GM23338 (cell line): ENCODE data around the gene TMEM143. TPM values are rescaled to one million over a fixed set of nuclear protein-coding genes. Genes with fewer than 3 reads are reported as not detected.
A peak's percentile ranks its signal among the peaks of the same experiment; 100 is the strongest.

Source experiments
- ATAC-seq: fragments of 200-7000 bp; cut with Tn5 transposase; 3 replicates; pipeline ENCODE4 v1.9.1; 2020
- DNase-seq: peaks from one replicate; pipeline ENCODE4 v3.0.0-alpha.2; 2015; ENCODE audit warnings: low spot score
- H2AFZ ChIP-seq: fragments of 200-600 bp; sonication (generic); 2 replicates; pipeline ENCODE4 v1.8.0; 2016; ENCODE audit warnings: antibody characterized with exemption, mild to moderate bottlenecking, moderate library complexity
- H3F3A ChIP-seq: fragments of 200-600 bp; sonication (generic); replicated peaks from 2 replicates; pipeline ENCODE4 v1.8.0; 2017; ENCODE audit warnings: antibody characterized with exemption, mixed run types, low read depth
- H3K27ac ChIP-seq: fragments of 200-600 bp; sonication (generic); 2 replicates; pipeline ENCODE4 v1.6.1; 2016; ENCODE audit warnings: low read depth
- H3K27me3 ChIP-seq: fragments of 200-600 bp; sonication (generic); 2 replicates; pipeline ENCODE4 v1.8.0; 2016; ENCODE audit warnings: mild to moderate bottlenecking, mixed run types, moderate library complexity; ENCODE audit not compliant: insufficient read depth
- H3K36me3 ChIP-seq: fragments of 200-600 bp; sonication (generic); 2 replicates; pipeline ENCODE4 v1.8.0; 2016; ENCODE audit warnings: mild to moderate bottlenecking; ENCODE audit not compliant: insufficient read depth
- H3K4me1 ChIP-seq: fragments of 200-600 bp; sonication (generic); 2 replicates; pipeline ENCODE4 v1.8.0; 2016; ENCODE audit warnings: mild to moderate bottlenecking, moderate library complexity; ENCODE audit not compliant: insufficient read depth
- H3K4me2 ChIP-seq: fragments of 200-600 bp; sonication (generic); 2 replicates; pipeline ENCODE4 v1.7.1; 2017; ENCODE audit warnings: mixed run types
- H3K4me3 ChIP-seq: fragments of 200-600 bp; sonication (generic); 2 replicates; pipeline ENCODE4 v1.6.1; 2016; ENCODE audit warnings: mixed run types
- H3K79me2 ChIP-seq: fragments of 200-600 bp; sonication (generic); replicated peaks from 2 replicates; pipeline ENCODE4 v1.8.0; 2017; ENCODE audit warnings: mild to moderate bottlenecking; ENCODE audit not compliant: insufficient read depth
- H3K9me2 ChIP-seq: fragments of 200-600 bp; sonication (generic); 2 replicates; pipeline ENCODE4 v1.8.0; 2017; ENCODE audit not compliant: insufficient read depth
- H4K20me1 ChIP-seq: fragments of 200-600 bp; sonication (generic); replicated peaks from 2 replicates; pipeline ENCODE4 v1.8.0; 2017; ENCODE audit warnings: mild to moderate bottlenecking; ENCODE audit not compliant: insufficient read depth
- H3K27ac Mint-ChIP-seq: 2 replicates; pipeline ENCODE4 v1.8.0; 2020; ENCODE audit warnings: inconsistent platforms, mild to moderate bottlenecking, moderate library complexity, mixed read lengths
- H3K27me3 Mint-ChIP-seq: 3 replicates; pipeline ENCODE4 v1.8.0; 2022; ENCODE audit warnings: low read depth, mild to moderate bottlenecking, moderate library complexity, mixed read lengths, inconsistent platforms; ENCODE audit not compliant: insufficient read depth, poor library complexity
- H3K36me3 Mint-ChIP-seq: 3 replicates; pipeline ENCODE4 v1.8.0; 2021; ENCODE audit warnings: low read depth, mild to moderate bottlenecking, inconsistent platforms, moderate library complexity, mixed read lengths
- H3K4me1 Mint-ChIP-seq: 3 replicates; pipeline ENCODE4 v1.8.0; 2020; ENCODE audit warnings: mild to moderate bottlenecking, inconsistent platforms, mixed read lengths
- H3K4me3 Mint-ChIP-seq: 3 replicates; pipeline ENCODE4 v1.8.0; 2021; ENCODE audit warnings: moderate library complexity, mild to moderate bottlenecking, inconsistent platforms, mixed read lengths
- H3K9me3 Mint-ChIP-seq: 3 replicates; pipeline ENCODE4 v1.8.0; 2020; ENCODE audit warnings: moderate library complexity, mild to moderate bottlenecking, inconsistent platforms, mixed read lengths
- CREB1 ChIP-seq: fragments of 250-450 bp; sonication (Bioruptor Pico); IDR thresholded peaks from 2 replicates; pipeline ENCODE4 v1.5.0; 2020; ENCODE audit warnings: low read depth, mild to moderate bottlenecking, moderate library complexity
- EZH2 ChIP-seq: fragments of 200-600 bp; sonication (generic); IDR thresholded peaks from one replicate; pipeline ENCODE4 v1.8.0; 2017; ENCODE audit warnings: antibody characterized with exemption, mild to moderate bottlenecking, low read depth; ENCODE audit not compliant: unreplicated experiment
- EZH2phosphoT487 ChIP-seq: fragments of 200-600 bp; sonication (generic); IDR thresholded peaks from one replicate; pipeline ENCODE4 v1.8.1; 2018; ENCODE audit warnings: antibody characterized with exemption; ENCODE audit not compliant: unreplicated experiment
- NANOG ChIP-seq: IDR thresholded peaks from 2 replicates; pipeline ENCODE4 v1.6.1; 2016; ENCODE audit warnings: antibody characterized with exemption, borderline replicate concordance
- POLR2AphosphoS5 ChIP-seq: IDR thresholded peaks from 2 replicates; pipeline ENCODE4 v1.6.1; 2016; ENCODE audit warnings: antibody characterized with exemption, low read depth
- REST ChIP-seq: IDR thresholded peaks from one replicate; pipeline ENCODE4 v1.6.1; 2018; ENCODE audit warnings: antibody characterized with exemption; ENCODE audit not compliant: unreplicated experiment
- STAT1 ChIP-seq: IDR thresholded peaks from one replicate; pipeline ENCODE4 v1.6.1; 2016; ENCODE audit warnings: antibody characterized with exemption; ENCODE audit not compliant: unreplicated experiment
- ZNF114 ChIP-seq: fragments of 250-450 bp; sonication (Bioruptor Pico); IDR thresholded peaks from 2 replicates; pipeline ENCODE4 v1.5.0; 2020; ENCODE audit warnings: mild to moderate bottlenecking, moderate library complexity
- ZNF331 ChIP-seq: fragments of 250-450 bp; sonication (Bioruptor Pico); IDR thresholded peaks from 2 replicates; pipeline ENCODE4 v1.5.0; 2020; ENCODE audit warnings: low read depth, mild to moderate bottlenecking, moderate library complexity
- long read RNA-seq: library from polyadenylated mRNA; unstranded; transcript quantifications from one replicate; pipeline ENCODE4 v2.0.0, GENCODE V29; 2020; ENCODE audit not compliant: unreplicated experiment
- polyA plus RNA-seq: library from polyadenylated mRNA; unstranded; fragments of >200 nt; fragmentation: Nextera tagmentation; extraction: Ambion mirVana; gene quantifications from 2 replicates; pipeline ENCODE4 v1.2.1, GENCODE V29; 2016
- total RNA-seq: library from RNA; depleted of rRNA; stranded (reverse); fragments of >200 nt; shearing (Covaris generic); gene quantifications from 2 replicates; pipeline ENCODE4 v1.2.3, GENCODE V29; 2014; rRNA removed
- TF ChIP-seq, protein P1 (sequence below): fragments of 250-450 bp; sonication (Bioruptor Pico); IDR thresholded peaks from 2 replicates; pipeline ENCODE4 v1.5.0; 2020; ENCODE audit warnings: mild to moderate bottlenecking, moderate library complexity

The TMEM143 gene
- total RNA-seq (15.0 and 16.6 TPM in 2 replicates), polyA plus RNA-seq (10.0 and 12.8 TPM in 2 replicates)
- long read RNA-seq, partial matches to known transcripts: 1 of 8 reads
- long read RNA-seq, other reads (novel, unspliced or antisense): 1 of 8 reads

DNA sequence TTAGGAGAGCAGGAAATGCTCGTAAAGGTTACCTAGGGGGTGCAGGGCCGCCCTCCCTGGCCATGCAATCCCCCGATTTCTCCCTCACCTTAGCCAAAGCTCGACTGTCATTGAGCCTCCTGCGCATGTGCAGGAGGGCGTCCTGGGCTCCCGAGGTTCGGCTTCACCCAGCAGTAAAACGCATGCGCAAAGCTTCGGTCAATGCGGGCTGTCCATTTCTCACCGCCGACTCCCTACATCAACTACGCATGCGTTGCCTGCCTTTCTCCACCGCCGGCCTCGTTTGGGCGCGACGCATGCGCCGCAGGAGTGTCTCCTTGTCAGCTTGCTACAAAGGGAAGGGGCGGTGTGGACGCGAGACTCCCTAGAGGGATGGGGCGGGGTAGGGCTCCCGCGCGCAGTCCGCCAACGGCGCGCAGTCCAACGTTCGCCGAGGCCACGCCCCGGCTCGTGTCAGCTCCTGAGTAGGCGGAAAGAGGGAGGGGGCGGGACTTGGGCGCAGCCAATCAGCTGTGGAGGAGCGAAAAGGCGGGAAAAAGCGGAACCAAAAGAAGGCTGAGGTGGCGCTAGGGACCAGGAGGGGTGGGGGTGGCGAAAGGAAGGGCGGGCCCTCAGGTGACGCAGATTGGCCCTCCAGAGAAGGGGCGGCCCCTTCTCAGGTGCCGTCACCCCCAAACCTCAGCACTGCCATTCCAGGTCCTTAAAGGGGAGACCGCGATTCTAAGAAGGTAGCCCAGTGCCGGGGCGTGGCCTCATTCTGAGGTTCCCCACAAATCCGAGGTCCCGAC lies at the start of gene TMEM143, which contains the start of gene SYNGR4:
Gene TMEM143 (minus strand): TSS at position 131 of the 788 bp plus-strand sequence. CDS start 20 bp downstream, at position 111.
Gene SYNGR4 (plus strand): TSS at position 558 of the 788 bp plus-strand sequence. CDS start 1,476 bp downstream, outside the sequence.
- Mint-ChIP-seq H3K4me3 (peak within 1 kb of the TSS; percentile 87), H3K27ac (peak within 1 kb of the TSS; percentile 97), H3K4me1 (peaks cover 10% of the 10 kb centered on the region; the same call in 2 of the 3 replicates), H3K36me3 (peaks cover 8% of the 10 kb centered on the region; the same call in 2 of the 3 replicates), H3K9me3 (no peaks in the 10 kb centered on the region; the same call in 2 of the 3 replicates), H3K27me3 (peaks cover 9% of the 10 kb centered on the region)
- Histone ChIP-seq H3K36me3 (no peaks in the 10 kb centered on the region), H3K27ac (peak within 1 kb of the TSS; percentile 96), H3K4me2 (peak within 1 kb of the TSS; percentile 95), H3K9me2 (no peaks in the 10 kb centered on the region), H3K79me2 (no peaks in the 10 kb centered on the region), H3K4me1 (no peaks in the 10 kb centered on the region), H4K20me1 (no peaks in the 10 kb centered on the region), H3K27me3 (no peaks in the 10 kb centered on the region), H3K4me3 (peak within 1 kb of the TSS; percentile 84), H2AFZ (peak within 1 kb of the TSS; percentile 52; the same call in 1 of the 2 replicates), H3F3A (no peaks in the 10 kb centered on the region)
- ATAC-seq: peak; percentile 78
- peak; percentile 100 for DNase-seq
- peak; percentile 66 for TF ChIP-seq CREB1
- TF ChIP-seq POLR2AphosphoS5: peak; percentile 67
- no peak for TF ChIP-seq REST

DNA sequence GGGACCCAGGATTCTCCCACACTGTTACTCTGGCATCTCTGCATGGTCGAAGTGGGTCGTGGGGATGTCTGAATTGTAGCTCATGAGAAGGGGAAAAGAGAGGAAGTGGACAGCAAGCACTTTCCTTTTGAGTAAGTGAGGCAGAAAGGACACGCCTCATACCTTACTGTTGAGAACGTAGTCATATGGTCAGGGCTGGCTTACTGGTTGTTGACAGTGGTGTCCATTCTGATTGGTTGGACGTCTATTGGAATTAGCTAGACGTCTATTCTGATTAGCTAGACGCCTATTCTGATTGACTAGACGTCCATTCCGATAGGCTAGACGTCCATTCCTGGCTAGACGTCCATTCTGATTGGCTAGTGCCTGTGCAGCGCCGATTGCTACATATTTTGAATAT lies 42.1 kb upstream of the TMEM143 start:
- Mint-ChIP-seq H3K4me1 (peaks cover 34% of the 10 kb centered on the region), H3K27me3 (peaks cover 13% of the 10 kb centered on the region), H3K27ac (no peak overlapping the region), H3K9me3 (peaks cover 2% of the 10 kb centered on the region; the same call in 2 of the 3 replicates), H3K36me3 (peaks cover 12% of the 10 kb centered on the region), H3K4me3 (no peak overlapping the region)
- peaks cover 17% of the 10 kb centered on the region for H3F3A ChIP-seq
- no peaks in the 10 kb centered on the region; the same call in 1 of the 2 replicates for H4K20me1 ChIP-seq
- H3K27ac ChIP-seq: no peak overlapping the region
- no peaks in the 10 kb centered on the region for H3K9me2 ChIP-seq
- no peak overlapping the region for H2AFZ ChIP-seq
- ATAC-seq (no peak), DNase-seq (no peak)
- peaks cover 17% of the 10 kb centered on the region for H3K79me2 ChIP-seq
- peaks cover 46% of the 10 kb centered on the region for H3K4me1 ChIP-seq
- H3K4me2 ChIP-seq: no peak overlapping the region
- no peaks in the 10 kb centered on the region for H3K27me3 ChIP-seq
- no peaks in the 10 kb centered on the region; the same call in 1 of the 2 replicates for H3K36me3 ChIP-seq
- H3K4me3 ChIP-seq: no peak overlapping the region
- TF ChIP-seq EZH2 (no peak), ZNF114 (CRISPR knock-in tag) (no peak), POLR2AphosphoS5 (no peak), EZH2phosphoT487 (no peak), STAT1 (no peak), ZNF331 (no peak), NANOG (no peak)
- TF ChIP-seq, protein P1, sequence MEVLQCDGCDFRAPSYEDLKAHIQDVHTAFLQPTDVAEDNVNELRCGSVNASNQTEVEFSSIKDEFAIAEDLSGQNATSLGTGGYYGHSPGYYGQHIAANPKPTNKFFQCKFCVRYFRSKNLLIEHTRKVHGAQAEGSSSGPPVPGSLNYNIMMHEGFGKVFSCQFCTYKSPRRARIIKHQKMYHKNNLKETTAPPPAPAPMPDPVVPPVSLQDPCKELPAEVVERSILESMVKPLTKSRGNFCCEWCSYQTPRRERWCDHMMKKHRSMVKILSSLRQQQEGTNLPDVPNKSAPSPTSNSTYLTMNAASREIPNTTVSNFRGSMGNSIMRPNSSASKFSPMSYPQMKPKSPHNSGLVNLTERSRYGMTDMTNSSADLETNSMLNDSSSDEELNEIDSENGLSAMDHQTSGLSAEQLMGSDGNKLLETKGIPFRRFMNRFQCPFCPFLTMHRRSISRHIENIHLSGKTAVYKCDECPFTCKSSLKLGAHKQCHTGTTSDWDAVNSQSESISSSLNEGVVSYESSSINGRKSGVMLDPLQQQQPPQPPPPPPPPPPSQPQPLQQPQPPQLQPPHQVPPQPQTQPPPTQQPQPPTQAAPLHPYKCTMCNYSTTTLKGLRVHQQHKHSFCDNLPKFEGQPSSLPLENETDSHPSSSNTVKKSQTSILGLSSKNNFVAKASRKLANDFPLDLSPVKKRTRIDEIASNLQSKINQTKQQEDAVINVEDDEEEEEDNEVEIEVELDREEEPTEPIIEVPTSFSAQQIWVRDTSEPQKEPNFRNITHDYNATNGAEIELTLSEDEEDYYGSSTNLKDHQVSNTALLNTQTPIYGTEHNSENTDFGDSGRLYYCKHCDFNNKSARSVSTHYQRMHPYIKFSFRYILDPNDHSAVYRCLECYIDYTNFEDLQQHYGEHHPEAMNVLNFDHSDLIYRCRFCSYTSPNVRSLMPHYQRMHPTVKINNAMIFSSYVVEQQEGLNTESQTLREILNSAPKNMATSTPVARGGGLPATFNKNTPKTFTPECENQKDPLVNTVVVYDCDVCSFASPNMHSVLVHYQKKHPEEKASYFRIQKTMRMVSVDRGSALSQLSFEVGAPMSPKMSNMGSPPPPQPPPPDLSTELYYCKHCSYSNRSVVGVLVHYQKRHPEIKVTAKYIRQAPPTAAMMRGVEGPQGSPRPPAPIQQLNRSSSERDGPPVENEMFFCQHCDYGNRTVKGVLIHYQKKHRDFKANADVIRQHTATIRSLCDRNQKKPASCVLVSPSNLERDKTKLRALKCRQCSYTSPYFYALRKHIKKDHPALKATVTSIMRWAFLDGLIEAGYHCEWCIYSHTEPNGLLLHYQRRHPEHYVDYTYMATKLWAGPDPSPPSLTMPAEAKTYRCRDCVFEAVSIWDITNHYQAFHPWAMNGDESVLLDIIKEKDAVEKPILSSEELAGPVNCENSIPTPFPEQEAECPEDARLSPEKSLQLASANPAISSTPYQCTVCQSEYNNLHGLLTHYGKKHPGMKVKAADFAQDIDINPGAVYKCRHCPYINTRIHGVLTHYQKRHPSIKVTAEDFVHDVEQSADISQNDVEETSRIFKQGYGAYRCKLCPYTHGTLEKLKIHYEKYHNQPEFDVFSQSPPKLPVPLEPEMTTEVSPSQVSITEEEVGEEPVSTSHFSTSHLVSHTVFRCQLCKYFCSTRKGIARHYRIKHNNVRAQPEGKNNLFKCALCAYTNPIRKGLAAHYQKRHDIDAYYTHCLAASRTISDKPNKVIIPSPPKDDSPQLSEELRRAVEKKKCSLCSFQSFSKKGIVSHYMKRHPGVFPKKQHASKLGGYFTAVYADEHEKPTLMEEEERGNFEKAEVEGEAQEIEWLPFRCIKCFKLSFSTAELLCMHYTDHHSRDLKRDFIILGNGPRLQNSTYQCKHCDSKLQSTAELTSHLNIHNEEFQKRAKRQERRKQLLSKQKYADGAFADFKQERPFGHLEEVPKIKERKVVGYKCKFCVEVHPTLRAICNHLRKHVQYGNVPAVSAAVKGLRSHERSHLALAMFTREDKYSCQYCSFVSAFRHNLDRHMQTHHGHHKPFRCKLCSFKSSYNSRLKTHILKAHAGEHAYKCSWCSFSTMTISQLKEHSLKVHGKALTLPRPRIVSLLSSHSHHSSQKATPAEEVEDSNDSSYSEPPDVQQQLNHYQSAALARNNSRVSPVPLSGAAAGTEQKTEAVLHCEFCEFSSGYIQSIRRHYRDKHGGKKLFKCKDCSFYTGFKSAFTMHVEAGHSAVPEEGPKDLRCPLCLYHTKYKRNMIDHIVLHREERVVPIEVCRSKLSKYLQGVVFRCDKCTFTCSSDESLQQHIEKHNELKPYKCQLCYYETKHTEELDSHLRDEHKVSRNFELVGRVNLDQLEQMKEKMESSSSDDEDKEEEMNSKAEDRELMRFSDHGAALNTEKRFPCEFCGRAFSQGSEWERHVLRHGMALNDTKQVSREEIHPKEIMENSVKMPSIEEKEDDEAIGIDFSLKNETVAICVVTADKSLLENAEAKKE (CRISPR knock-in tag): no peak
